Fibroblast of pulmonary artery (primary cell): ENCODE measurements around the gene NRL.
A peak's percentile ranks its signal among the peaks of the same experiment; 100 is the strongest.

Experiments
- DNase-seq: peaks from one replicate; pipeline ENCODE4 v3.0.0-alpha.2; 2010; ENCODE audit warnings: low read depth
- H3K4me3 ChIP-seq: replicated peaks from 2 replicates; pipeline ENCODE4 v1.5.1; 2011; ENCODE audit warnings: low read depth, mild to moderate bottlenecking, control low read depth, low read length, moderate library complexity
- CTCF ChIP-seq: IDR thresholded peaks from 2 replicates; pipeline ENCODE4 v1.5.1; 2011; ENCODE audit warnings: mild to moderate bottlenecking, control low read depth, low read length, inconsistent platforms; ENCODE audit errors: missing control alignments

The NRL gene

GRCh38 chr14:24080888-24081738 is 33.6 kb downstream of the NRL start:
- peak overlapping the region; percentile 44 for H3K4me3 ChIP-seq
- TF ChIP-seq CTCF = no peak
- DNase-seq = no peak

GRCh38 chr14:24080142-24080530 is 34.6 kb downstream of the NRL start:
- no peak overlapping the region for H3K4me3 ChIP-seq
- no peak for DNase-seq
- no peak for TF ChIP-seq CTCF

GRCh38 chr14:24079491-24080141 is 35.1 kb downstream of the NRL start:
- no peak for DNase-seq
- H3K4me3 ChIP-seq = no peak overlapping the region
- no peak for TF ChIP-seq CTCF

GRCh38 chr14:24078146-24078545 is 36.6 kb downstream of the NRL start:
- DNase-seq = no peak
- no peak for TF ChIP-seq CTCF

DNA sequence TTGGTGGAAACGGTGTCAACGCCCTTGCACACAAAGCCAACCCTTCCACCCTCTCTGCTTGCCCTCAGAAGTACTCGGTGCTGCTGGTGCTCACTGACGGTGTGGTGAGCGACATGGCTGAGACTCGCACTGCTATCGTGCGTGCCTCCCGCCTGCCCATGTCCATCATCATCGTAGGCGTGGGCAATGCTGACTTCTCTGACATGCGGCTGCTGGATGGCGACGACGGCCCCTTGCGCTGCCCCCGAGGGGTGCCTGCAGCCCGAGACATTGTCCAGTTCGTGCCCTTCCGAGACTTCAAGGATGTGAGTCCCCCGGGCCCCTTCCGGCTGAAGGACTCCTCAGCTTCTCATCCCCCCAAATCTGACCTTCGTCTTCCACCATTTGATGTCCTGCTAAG is 37.7 kb downstream of the NRL start:
- H3K4me3 ChIP-seq = no peak overlapping the region
- TF ChIP-seq CTCF = no peak
- no peak for DNase-seq

More at GRCh38 chr14:24078146-24078545, 36.6 kb downstream of the NRL start:
- no peak overlapping the region for H3K4me3 ChIP-seq

GRCh38 chr14:24076302-24076601 is 38.5 kb downstream of the NRL start:
- no peak overlapping the region for H3K4me3 ChIP-seq
- TF ChIP-seq CTCF = no peak
- DNase-seq = no peak
